Tibial artery (tissue), 4 donors: ENCODE data around the gene TMEM107.

ENCODE experiments used
- DNase-seq, 2 donors: peaks; one replicate each; pipeline ENCODE4 v3.0.0-alpha.2; 2019
- H3K27ac ChIP-seq, 2 donors: fragments of 200-600 bp; sonication (generic) in 1 of 2; 1 replicate in 1 of 2; 2 replicates in 1 of 2; pipeline ENCODE4 v1.5.1; 2018 to 2019; ENCODE audit warnings: mild to moderate bottlenecking in 1 of 2
- H3K27me3 ChIP-seq, 2 donors: fragments of 200-600 bp; sonication (generic) in 1 of 2; one replicate each; pipeline versions ENCODE4 v1.5.1 to v1.6.0; 2016 to 2019
- H3K36me3 ChIP-seq, 3 donors: fragments of 200-600 bp; sonication (generic) in 2 of 3; one replicate each; pipeline ENCODE4 v1.5.1; 2016 to 2019; ENCODE audit warnings: mild to moderate bottlenecking in 2 of 3
- H3K4me1 ChIP-seq, 4 donors: fragments of 200-600 bp; sonication (generic) in 2 of 4; 1 replicate in 3 of 4; 2 replicates in 1 of 4; pipeline ENCODE4 v1.5.1; 2016 to 2019
- H3K4me3 ChIP-seq, 2 donors: fragments of 200-600 bp; sonication (generic) in 1 of 2; 1 replicate in 1 of 2; 2 replicates in 1 of 2; pipeline ENCODE4 v1.5.1; 2018 to 2019; ENCODE audit warnings: mild to moderate bottlenecking in 2 of 2
- H3K9me3 ChIP-seq, 3 donors: fragments of 200-600 bp; sonication (generic) in 1 of 3; one replicate each; pipeline ENCODE4 v1.5.1; 2016 to 2019
- intact Hi-C: fragments of 100-400 bp; cut with DNase I; formaldehyde crosslinking; loops from one replicate; pipeline ENCODE4 v1.15.0; 2023; ENCODE audit warnings: low total_unique reads
- TF ChIP-seq, protein P1 (sequence below), 2 experiments: fragments of 200-600 bp in 1 of 2; fragments of 450-650 bp in 1 of 2; IDR thresholded peaks; one replicate each; pipeline ENCODE4 v1.5.1; 2017 to 2019; ENCODE audit warnings: antibody characterized with exemption in 2 of 2, mild to moderate bottlenecking in 1 of 2, moderate library complexity in 1 of 2

Gene TMEM107

DNA sequence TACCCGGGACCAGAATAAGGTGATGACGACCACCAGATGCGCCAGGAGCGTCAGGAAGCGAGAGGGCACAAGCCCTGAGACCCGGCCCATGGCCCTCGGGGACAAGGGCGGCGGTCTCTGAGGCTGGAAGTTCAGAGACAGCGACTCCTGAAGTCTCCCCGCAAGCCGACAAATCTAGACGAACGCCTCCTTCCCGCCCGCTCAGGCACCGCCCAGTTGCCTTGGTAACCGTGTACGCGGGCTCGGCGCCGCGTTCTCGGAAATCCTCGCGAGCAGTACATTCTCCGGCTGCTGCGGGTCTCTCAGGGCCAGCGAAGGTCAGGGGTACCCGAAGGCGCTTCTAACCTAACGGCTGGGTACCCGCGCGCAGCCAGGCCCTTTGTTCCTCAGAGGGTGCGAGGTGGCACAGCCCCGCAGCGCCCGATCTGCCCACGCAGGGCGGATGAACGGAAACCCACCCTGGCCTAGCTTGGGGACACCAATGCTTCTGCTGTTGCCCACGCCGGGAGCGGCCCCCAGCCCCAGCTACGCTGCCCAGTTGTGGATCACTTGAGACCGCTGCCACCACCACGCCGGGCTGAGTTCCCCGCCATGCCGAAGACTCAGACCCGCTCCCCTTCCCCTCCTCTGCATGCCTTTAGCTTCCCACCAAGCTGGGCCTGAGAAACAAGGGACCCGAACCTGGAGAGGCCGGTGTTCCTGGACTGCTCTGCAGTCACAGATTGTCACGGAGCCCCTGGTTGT is at the start of gene TMEM107:
TMEM107 (minus strand) TSS at position 184 of the 744 bp plus-strand sequence; CDS start at position 90, 94 bp downstream.
- TF ChIP-seq, protein P1, sequence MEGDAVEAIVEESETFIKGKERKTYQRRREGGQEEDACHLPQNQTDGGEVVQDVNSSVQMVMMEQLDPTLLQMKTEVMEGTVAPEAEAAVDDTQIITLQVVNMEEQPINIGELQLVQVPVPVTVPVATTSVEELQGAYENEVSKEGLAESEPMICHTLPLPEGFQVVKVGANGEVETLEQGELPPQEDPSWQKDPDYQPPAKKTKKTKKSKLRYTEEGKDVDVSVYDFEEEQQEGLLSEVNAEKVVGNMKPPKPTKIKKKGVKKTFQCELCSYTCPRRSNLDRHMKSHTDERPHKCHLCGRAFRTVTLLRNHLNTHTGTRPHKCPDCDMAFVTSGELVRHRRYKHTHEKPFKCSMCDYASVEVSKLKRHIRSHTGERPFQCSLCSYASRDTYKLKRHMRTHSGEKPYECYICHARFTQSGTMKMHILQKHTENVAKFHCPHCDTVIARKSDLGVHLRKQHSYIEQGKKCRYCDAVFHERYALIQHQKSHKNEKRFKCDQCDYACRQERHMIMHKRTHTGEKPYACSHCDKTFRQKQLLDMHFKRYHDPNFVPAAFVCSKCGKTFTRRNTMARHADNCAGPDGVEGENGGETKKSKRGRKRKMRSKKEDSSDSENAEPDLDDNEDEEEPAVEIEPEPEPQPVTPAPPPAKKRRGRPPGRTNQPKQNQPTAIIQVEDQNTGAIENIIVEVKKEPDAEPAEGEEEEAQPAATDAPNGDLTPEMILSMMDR (IDR thresholded peaks at IDR 0.05), result no peak
- intact Hi-C loops, result no loop called here
- H3K36me3 ChIP-seq, result no peaks in the 10 kb centered on the region
- H3K4me1 ChIP-seq, result peaks cover 0 to 36% (median 23%) of the 10 kb centered on the region in 4 donors
- peak within 1 kb of the TSS; percentile 80 to 81 for H3K27ac ChIP-seq
- H3K4me3 ChIP-seq, result peak within 1 kb of the TSS; percentile 54 to 69
- no peaks in the 10 kb centered on the region for H3K9me3 ChIP-seq
- DNase-seq, result peak; percentile 87 to 92
- no peaks in the 10 kb centered on the region for H3K27me3 ChIP-seq

DNA sequence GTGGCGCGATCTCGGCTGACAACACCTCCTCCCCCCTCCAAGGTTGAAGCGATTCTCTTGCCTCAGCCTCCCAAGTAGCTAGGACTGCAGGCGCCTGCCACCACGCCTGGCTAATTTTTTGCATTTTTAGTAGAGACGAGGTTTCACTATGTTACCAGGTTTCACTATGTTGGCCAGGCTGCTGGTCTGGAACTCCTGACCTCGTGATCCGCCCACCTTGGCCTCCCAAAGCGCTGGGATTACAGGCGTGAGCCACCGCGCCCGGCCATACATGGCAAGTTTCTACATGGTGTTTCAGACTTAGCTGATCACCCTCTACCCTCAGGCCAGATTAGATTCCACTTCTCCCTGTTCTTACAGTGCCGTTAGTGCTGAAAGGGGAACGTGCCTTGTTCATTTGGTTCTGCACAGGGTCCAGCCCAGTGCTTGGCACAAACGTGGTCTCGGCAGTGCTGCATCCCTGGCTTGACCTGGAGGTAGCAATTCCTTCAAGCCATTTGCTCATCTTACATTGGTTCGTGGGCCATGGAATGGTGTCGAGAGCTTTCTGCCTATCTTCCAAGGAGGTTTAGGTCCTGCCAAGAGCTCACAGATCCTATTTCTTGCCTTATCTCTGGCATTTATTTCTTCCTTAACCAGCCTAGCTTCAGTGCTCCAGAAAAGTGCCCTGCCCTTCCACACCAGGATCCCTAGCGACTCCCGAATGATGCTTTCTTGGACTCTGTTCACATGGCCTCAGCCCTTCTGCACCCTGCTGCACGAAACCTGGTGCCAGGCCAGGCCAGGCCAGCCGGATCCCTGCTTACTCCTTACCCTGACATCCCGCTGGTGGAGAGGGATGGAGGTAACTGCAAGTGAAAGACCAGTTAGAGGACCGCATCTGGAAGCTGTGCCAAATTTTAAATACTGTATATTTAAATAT is 49.0 kb upstream of the TMEM107 start:
- Histone ChIP-seq H3K36me3 (peaks cover 27 to 29% (median 29%) of the 10 kb centered on the region in 3 donors), H3K27me3 (no peaks in the 10 kb centered on the region), H3K4me3 (no peak overlapping the region), H3K4me1 (peaks cover 0 to 36% (median 15%) of the 10 kb centered on the region in 4 donors), H3K27ac (peak overlapping the region; percentile 46 to 99), H3K9me3 (no peaks in the 10 kb centered on the region)
- intact Hi-C loops, result no loop called here
- DNase-seq, result no peak
- TF ChIP-seq, protein P1 (IDR thresholded peaks at IDR 0.05), result no peak

DNA sequence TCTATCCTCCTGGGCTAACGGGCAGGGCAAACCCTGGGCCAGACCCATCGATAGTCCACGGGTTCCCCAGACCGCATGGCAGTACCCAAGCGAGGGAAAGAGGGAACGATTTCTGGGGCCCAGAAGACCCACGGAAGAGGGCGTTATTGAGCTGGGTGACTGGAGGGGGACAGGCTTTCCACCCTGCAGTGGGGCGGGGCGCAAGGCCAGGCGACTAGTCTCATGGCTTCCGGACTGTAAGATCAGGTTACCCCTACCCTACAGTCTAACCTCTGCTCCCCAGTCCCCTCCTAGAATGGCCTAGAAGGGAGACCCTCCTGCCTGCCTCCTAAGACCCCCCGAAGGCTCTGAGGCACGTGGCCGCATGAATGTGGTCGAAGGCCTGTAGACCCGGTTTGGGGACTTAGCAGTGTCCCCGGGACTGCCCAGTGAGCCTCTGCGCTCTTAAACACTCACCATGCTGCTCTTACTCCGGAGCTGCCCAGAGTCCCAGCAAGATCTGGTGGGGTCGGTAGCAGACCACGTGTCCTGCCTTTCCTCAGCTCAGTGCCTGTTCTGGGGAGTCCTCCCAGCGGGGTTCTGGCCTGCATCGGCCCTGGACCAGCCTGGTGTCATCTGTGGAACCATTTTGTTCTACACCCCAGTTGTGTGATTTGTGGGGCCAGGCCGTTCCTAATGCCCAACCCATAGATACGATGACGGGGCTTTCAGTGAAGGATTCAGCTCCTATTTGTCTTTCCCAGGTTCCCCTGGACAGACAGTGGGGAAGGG is 47.4 kb upstream of the TMEM107 start:
- Histone ChIP-seq H3K4me3 (peak overlapping the region; percentile 64 to 69), H3K4me1 (peaks cover 0 to 36% (median 16%) of the 10 kb centered on the region in 4 donors), H3K36me3 (peaks cover 11 to 13% (median 13%) of the 10 kb centered on the region in 3 donors), H3K27me3 (no peaks in the 10 kb centered on the region), H3K9me3 (no peaks in the 10 kb centered on the region), H3K27ac (peak overlapping the region; percentile 96 to 99)
- intact Hi-C loops, result no loop called here
- TF ChIP-seq, protein P1 (IDR thresholded peaks at IDR 0.05), result no peak
- DNase-seq, result peak; percentile 69 to 85

DNA sequence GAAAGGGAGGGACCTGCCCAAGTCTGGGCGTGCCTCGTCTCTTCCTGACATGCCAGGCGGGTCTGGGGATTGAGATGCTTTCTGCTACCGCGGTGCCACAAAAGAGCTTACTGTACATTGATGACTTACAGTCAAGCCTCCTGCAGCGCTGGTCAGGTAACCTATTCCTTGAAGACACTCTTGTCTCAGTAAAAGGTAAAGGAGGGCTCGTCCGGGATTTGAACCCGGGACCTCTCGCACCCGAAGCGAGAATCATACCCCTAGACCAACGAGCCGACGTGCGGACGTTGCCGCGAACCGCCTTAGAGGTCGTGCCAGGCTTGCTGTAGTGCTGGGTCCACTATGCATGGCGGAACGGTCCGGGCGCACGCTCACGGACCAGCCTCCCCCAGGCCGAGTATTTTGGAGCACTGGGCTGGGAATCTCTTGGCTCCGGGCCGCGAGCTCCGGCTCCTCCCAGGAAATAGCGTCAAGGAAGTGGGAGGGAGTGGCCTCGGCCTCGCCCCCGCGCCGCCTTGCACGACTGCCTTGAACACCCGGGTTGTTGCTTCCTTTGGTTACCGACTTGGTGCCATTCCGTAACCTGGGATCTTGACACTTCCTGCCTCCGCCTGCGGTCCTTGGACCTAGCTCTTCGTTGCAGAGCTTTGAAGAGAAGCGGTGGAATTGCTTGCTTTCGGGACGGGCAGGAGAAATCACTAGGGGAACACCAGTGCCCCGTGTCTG is 46.6 kb upstream of the TMEM107 start:
- TF ChIP-seq, protein P1 (IDR thresholded peaks at IDR 0.05), result no peak
- peaks cover 4 to 6% (median 5%) of the 10 kb centered on the region in 3 donors for H3K36me3 ChIP-seq
- intact Hi-C loops, result loop anchor here (1.0 kb wide), 1 partner anchor 36 kb away; no protein-coding TSS in a partner anchor
- peak overlapping the region; percentile 64 to 69 for H3K4me3 ChIP-seq
- DNase-seq, result peak; percentile 95 to 98
- peak overlapping the region; percentile 96 to 99 for H3K27ac ChIP-seq
- no peaks in the 10 kb centered on the region for H3K27me3 ChIP-seq
- peaks cover 0 to 36% (median 16%) of the 10 kb centered on the region in 4 donors for H3K4me1 ChIP-seq
- H3K9me3 ChIP-seq, result no peaks in the 10 kb centered on the region
